Measurements from ENCODE around the gene UBE2J2.
"Not testable (repeated sequence)": the region's sequence is repeated elsewhere in the genome, so short reads cannot be mapped to it uniquely, and the experiment has no call there.

The UBE2J2 gene

DNA sequence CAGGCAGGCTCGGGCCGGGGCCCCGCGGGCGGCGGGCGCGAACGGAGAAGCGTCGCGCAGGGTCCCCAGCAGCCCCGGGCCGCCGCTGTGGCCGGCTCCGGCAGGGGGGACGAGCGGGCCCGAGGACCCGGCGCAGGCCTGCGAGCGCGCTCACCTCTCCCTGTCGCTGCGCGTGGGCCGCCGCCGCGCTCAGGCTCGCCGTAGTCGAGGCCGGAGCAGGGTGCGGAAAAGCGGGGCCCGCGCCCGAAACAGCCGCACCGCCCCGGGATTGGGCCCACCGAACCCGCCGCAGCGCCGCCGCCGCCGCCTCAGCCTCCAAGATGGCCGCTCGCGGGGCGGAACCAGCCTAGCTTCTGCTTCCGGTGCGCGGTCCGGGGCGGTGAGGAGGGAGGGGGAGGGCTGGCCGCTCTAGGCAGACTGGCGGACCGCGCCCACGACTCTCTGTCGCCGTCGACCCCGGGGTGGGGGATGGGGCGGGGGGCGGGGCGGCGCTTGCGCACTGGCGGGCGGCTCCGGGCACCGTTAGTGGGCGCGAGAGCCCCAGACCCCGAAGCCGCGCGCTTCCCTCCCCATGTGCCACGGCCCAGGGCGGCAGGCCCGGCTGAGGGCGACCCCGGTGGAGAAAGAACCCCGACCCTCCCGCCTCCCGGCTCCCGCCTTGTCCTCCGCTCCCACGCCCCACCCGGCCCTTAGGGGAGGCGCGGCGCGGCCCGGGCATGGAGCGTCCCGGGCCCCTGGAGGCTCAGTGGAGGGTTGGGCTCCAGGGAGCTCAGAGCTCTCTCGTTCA lies at the start of gene UBE2J2:
Gene UBE2J2, minus strand, starts transcription at position 343 of the 787 bp plus-strand sequence. CDS start 5,862 bp downstream, outside the sequence.
- DNase-seq: peak; percentile 89

DNA sequence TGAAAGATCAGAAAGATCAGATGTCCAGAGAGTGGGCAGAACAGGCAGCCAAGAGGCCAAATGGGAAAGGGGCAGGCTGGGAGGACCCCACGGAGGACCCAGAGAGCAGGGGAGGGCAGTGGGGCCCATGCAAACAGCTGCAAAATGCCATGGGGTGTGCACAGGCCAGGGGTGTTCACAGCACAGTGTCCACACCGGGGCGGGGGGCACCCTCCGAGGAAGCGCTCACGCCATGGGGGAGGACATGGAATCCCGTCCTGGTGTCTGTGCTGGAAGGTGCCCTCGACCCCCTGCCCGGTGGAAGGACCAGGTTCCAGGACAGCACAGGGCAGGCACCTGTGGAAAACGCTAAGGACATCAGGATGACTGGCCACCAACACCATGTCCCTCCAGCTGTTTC lies 49.3 kb upstream of the UBE2J2 start:
- DNase-seq: no peak

DNA sequence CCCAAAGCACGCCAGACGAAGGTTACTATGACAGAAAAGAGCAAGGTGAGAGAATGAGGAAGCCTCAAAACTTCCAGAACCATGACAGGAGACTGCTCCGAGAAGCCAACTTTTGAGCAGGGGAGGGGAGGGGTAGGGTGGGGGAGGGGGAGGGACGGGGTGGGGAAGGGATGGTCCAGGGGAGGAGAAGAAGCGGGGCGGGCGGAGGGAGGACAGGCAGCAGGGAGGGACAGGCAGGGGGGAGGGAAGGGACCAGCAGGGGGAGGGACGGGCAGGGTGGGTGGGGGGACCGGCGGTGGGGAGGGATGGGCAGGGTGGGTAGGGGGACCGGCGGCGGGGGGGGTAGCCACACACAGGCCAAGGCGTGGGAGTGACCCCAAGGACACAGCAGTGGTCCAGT lies 48.8 kb upstream of the UBE2J2 start:
- DNase-seq: no peak

DNA sequence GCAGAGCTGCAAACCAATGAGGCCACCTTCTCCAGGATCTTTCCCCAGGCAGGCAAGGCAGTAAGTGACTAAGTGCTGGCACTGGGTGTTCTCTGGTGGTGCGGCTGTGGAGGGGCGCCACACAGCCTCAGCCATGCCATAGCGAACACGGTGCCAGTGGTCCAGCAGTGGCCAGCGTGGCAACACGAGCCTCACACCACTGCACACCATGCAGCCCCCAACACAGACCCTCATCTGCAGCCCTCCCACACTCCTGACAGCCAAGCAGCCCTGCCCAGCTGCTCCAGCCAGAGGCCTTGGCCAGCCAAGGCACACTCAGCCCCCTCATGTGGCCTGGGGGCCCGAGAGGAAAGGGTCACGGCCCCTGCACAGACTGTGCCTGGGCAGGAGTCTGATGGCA lies 47.8 kb upstream of the UBE2J2 start:
- DNase-seq: no peak

DNA sequence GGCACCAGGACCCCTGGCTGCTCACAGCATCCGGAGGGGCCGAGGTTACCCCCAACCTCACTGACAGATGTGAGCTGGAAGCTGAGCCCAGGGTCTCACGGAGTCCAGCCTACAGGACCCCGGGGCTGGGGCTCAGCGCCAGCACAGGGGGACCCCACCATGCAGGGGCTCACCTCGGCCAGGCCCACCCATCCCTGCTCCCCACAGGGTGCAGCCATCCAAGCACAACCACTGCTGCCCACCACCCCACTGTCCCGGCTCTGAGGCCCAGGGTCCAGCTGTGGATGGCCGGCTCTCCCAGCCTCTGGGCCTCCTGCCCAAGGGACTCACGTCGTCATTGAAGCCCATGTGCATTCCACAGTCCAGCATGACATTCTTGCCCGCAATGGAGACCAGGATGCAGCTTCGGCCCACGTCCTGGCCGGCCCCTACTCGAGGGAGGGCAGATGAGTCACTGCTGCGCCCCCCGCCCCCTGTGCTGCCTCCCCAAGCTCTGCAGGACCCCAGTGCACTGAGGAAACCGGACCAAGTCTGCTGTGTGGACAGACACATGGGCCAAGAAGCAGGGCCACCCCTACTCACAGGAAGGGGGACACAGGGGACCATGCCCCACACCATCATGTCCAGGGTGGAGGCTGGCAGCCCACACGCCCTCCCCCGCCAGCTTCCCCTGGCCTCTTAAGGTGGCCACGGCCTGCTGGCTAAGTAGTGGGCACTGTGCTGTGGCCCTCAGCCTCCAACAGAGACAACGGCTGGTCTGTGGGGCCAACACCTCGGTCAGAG lies 47.2 kb upstream of the UBE2J2 start:
- DNase-seq: no peak

DNA sequence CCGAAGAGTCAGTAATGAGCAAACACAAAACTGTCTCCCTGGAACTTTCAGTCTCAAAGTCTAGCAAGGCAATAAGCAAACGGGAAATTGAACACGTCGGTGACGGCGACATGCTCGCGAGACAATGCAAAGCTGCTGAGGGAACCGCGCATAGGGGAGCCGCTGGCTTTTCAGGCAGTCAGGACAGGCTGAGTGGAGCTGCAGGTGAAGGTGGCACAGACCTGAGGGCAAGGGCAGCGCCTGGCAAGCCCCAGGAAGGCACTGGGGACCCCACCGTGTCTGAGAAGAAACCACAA lies 45.9 kb upstream of the UBE2J2 start:
- DNase-seq: no peak

DNA sequence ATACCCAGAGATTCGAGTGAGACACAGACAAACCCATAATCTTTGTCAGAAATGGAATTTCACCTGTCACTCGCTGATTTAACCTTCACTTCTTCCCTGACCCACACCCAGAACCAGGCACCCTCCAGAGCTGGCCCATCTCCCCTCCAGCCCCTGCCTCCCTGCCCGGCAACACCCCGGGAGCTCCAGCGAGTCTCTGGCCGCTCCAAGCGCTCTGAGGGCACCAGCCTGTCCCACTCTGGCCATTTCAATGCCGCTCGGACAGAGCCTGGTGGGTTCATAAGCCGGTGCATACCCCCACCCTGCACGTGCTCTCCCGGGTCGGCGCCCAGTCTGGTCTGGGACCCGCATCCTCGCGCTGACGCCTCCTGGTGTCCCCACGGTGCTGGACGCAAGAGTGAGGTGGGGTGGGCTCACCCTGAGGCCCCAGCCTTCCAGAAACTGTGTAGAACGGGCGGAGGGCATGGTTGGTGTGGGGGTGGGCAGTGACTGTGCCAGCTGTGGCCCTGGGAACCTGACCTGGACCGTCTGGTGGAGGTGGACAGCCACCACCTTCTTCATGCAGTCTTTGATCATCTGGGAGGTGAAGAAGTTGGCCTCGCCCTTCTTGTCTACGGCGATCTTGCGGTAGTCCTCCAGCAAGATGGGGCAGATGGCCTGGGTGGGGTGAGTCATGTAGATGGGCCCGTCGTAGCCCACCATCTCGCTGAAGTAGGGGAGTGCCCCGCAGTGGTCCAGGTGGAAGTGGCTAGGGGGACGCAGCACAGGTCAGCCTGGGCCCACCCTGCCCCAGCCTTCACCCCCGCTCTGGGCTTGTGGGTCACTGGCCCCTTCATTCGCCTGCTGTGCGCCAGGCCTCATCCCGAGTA lies 45.4 kb upstream of the UBE2J2 start:
- DNase-seq: no peak

DNA sequence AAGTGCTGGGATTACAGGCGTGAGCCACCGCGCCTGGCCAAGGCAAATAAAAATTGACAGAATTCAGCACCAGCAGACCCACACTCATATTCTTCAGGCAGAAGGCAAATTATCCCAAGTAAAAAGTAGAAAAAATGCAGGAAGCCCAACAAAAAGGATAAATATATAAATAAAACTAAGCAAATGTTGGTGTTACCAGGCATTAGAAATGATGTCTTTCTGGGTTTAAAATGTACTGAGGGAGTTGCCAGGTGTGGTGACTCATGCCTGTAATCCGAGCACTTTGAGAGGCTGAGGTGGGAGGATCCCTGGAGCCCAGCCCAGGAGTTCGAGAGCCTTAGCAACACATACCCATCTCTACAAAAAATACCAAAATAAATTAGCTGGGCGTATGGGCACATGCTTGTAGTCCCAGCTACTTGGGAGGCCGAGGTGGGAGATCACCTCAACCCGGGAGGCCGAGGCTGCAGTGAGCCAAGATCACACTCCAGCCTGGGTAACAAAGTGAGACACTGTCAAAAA lies 44.5 kb upstream of the UBE2J2 start:
- DNase-seq: no peak

DNA sequence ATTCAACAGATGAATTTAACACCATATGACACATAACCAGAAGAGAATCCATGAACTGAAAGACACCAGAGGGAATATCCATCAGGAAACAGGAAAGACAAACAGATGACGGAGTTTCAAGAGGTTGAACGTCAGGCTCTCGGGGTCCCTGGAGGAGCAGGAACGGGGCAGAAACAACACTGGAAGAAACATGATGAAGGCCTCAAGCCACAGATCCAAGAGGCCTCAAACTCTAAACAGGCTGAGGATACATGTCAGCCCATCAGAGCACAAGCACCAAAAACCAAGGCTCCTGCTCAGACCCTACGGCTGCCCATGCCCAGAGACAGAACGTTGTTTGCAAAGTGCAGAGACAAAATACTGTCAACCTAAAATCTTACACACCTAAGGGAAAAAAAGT lies 43.8 kb upstream of the UBE2J2 start:
- DNase-seq: no peak

DNA sequence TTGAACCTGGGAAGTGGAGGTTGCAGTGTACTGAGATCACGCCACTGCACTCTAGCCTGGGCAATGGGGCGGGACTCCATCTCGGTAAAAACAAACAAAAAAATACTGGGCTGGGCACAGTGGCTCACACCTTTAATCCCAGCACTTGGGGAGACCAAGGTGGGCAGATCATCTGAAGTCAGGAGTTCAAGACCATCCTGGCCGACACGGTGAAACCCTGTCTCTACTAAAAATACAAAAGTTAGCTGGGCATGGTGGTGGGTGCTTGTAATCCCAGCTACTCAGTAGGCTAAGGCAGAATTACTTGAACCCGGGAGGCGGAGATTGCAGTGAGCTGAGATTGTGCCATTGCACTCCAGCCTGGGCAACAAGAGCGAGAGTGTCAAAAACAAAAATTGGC lies 42.5 kb upstream of the UBE2J2 start:
- DNase-seq: not testable (repeated sequence)

DNA sequence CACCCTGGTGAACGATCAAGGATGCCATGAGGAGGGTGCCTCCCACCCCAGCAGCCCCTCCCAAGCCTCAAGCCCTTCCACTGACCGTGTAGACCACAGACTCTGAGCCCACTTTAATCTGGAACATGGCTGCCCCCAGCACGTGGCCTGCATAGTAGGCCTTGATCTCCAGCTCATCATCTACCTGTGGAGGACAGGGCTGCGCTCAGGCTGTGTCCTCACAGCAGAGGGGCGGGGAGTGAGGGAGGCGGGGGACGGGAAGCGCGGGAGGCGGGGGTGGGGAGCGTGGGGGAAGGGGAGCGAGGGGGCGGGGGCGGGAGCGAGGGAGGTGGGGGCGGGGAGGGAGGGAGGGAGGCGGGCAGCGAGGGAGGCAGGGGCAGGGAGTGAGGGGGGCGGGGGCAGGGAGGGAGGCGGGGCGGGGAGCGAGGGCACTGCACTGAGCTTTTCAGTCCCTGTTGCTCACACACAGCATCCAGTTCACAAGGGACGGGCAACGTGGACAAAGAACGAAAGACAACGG lies 41.8 kb upstream of the UBE2J2 start:
- no peak for DNase-seq

DNA sequence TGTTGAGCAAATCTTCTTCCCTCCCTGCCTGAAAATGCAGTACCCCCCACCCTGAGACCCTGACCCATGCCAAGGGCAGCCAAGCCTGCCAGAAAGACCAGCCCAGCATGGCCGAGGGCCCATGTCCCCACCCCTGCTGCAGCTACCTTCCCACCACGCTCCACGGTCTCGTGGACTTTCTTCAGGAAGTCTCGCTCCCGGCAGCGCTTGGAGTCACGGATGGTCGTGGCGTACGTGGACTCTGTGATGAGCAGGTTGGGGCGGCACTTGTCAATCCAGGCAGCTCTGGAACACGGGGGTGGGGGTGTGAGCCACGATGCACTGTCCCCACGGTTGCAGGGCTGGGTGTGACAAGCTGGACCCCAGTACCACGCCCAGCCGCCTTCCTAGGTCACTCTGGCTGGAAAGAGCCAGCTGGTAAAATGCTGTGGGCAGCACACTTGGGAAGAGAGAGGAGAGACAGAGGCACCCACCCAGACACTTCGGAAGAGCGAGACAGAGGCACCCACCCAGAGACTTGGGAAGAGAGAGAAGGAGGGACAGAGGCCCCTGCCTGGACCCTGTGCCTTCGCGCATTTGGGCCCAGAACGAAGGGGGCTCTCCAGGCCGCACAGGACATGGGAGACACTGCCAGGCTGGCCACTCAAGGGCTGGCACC lies 41.2 kb upstream of the UBE2J2 start:
- no peak for DNase-seq

DNA sequence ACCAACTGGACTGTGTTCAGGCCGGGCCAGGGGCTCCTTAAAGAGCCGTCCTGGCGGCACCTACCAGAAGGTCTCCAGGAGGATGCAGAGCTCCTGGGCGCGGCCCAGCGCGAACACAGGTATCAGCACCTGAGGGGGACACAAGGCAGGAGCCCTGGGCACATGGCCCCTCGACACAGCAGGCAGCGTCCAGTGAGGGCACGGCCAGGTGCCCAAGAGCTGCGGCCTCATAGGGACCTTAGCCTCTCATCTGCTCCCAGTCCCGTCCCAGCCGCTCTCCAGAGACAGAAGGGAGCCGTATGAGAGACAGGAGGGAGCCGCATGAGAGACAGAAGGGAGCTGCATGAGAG lies 40.6 kb upstream of the UBE2J2 start:
- no peak for DNase-seq

DNA sequence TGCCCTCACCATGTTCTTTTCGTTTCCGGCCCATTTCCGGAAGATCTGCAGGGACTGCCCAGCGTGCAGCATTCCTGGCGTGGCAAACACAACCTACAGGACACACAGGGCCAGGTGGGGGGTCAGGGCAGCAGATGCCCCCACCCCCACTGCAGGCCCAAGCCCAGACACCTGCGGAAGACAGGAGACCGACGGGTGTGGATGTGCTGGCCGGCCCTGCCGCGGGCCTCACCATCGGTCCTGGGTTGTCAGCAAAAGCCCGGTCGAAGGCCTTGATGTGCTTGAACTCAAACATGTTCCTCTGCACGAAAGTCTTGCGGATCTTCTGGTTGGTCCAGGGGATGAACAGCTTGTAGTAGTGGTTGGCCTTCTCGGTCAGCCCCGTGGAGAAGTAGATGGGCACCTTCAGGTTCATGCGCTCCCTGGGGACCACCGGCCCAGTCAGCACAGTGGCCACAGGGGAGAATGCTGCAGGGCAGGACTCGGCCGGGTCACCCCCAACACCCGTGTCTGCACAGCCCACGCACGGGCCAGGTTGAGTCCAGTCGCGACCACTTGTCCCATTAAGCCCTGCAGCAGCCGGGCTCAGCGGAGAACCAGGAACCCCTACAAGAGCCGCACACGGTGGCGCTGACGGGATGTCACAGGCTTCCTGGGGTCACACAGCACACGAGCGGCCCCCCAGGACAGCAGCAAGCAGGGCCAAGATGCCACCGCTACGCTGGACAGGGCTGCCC lies 40.0 kb upstream of the UBE2J2 start:
- DNase-seq: no peak

DNA sequence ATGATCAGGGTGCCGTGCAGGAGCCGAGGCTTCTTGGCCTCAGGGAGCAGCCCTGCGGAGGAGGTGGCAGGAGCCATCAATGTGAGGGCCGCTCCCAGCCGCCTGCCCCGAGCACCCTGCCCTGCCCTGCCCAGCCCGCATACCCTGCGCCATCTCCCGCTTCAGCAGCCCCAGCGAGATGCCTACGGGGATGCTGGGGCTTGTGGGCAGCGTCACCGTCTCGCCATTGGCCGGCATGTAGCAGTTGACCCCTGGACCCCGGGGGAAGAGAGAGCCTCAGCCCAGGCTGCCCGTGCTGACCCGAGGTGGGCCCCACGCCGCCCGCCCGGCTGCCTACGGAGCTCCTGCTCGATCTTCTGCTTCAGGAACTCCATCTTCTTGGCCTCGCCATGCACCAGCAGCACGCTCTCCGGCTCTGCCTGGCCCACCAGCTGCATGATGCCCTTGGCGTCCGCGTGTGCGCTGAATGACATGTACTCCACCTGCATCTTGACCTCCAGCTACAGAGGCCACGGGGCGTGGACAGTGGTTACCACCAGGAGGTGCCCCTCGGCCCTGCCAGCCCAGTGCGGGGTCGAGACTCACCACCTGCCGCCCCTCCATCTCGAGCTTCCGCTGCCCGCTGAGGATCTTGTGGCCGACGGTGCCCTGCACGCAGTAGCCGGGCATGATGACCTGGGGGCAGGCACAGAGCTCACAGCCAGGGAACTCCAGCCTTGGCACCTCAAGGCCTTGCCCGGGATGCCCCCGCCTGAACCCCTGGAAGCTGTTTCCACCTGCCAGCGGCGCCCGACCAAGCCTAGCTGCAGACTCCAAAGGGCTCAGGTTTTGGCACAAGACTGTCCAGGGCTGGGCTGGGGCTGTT lies 39.0 kb upstream of the UBE2J2 start:
- DNase-seq: no peak

DNA sequence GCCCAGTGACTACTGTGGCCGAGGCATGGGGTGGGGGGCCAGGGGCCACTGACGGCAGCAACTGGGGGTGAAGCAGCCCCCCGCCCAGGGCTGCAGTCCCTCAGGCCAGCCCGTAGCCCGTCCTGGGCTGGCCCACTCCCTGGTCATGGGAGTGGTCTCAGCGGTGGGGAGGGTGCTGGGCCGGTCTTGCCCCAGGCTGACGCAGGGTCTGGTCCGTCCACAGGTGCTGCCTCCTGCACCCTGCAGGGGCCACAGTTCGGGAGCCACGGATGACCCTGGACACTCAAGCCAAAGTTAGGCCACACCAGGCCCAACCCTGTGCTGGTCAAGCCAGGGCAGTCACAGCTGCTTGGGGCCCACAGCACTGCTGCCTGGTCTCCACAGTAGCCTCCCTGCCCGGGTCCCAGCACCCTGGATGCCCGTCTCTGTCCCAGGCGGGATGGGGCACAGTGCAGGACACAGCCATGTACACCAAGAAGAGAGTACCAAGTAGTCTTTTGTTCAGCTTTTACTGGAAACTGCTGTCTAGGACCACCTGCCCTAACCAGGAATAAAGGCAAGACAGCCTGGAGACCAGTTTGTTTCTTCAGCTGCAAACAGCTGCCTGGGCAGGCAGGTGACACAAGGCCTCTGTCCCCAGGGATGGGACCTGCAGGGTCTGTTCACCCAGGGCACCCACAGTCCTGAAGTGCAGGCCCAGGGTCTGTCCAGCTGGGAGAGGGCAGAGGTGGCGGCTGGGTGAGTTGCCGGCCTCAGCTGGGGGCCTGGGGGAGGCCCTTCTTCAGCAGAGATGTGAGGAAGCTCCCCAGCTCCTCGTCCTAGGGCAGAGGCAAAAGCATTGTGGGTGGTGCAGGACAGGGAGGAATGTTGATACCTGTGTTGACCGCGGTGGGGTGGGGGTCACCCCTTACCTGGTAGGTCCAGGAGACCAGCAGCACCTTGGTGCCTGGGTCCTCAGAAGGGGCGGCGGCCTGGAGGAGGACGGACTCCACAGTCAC lies 37.8 kb upstream of the UBE2J2 start:
- DNase-seq: no peak

DNA sequence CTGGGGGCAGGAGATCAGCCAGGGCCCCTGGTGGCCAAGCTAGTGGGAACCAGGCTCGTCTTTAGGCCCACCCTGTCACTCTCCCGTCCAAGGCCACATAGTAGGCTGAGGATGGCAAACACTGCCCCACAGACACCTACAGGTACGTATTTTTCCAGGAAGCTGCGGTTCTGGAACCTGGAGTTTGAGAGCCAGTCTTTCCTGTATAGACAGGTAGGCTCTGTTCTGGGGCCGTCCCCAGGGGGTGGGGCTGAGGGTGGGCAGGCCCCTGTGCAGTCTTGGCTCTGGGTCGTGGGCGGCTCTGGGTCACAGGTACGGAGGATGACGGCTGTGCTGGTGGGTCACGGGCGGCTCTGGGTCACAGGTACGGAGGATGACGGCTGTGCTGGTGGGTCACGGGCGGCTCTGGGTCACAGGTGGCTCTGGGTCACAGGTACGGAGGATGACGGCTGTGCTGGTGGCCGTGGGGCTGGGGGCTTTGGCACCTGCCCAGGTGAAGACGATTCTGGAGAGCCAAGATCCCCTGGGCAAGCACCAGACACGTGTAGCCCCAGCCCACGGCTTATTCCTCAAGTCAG lies 36.9 kb upstream of the UBE2J2 start:
- DNase-seq: no peak

DNA sequence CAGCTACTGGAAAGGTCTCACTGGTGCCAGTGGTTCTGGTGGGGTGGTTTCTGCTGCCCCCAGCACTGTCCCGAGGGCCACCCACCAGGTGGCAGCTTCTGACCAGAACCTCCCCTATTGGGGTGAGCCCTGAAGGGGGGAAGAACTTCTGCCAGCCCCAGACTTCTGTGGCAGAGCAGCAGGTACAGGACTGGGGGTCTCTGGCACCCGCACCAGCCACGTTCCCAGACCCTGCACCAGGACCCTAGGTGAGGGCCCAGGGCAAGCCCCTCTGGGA lies 36.4 kb upstream of the UBE2J2 start:
- no peak for DNase-seq
